HG03280 (cell line): ENCODE results near the gene TACR2.

Experiments used
- ATAC-seq: cut with Tn5 transposase; IDR thresholded peaks from one replicate; pipeline ENCODE4 v1.9.1; 2021; ENCODE audit warnings: mild to moderate bottlenecking, moderate library complexity; ENCODE audit not compliant: unreplicated experiment

TACR2 gene

GRCh38 chr10:69421611-69422308, 5.0 kb upstream of the TACR2 start:
- no peak for ATAC-seq

GRCh38 chr10:69419744-69420126, 3.0 kb upstream of the TACR2 start:
- ATAC-seq: no peak

DNA sequence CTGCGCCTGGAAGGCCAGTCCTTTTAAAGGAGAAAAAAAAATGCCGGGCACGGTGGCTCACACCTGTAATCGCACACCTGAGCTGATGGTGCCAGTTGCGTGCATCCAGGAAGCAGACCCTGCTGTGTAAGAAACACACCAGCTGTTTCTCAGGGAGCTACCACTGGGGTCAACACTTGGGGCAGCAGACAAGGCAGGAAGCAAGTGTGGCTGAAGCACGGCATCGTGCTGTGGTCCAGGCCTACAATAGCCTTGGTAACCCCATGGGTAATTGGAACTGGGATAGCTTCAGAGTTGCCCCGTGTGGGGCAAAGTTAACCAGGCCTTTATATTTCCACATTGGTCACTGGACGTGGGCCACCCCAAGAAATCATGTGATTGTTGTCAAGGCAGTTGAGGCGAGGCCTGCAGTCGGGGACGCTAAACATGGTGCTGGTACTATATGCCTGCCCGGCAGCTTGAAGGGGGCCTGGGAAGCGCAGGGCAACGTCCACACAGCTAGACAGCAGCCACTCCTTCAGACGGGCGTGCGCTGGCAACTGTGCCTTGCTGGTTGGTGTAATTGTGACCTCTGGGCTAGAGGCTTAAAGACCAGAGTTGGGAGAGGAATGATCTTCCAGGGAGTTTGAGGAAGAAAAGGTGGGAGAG, 2.5 kb upstream of the TACR2 start:
- no peak for ATAC-seq

GRCh38 chr10:69418052-69418752, 1.5 kb upstream of the TACR2 start:
- ATAC-seq: no peak

GRCh38 chr10:69417542-69417941, 824 bp upstream of the TACR2 start:
- ATAC-seq: no peak

DNA sequence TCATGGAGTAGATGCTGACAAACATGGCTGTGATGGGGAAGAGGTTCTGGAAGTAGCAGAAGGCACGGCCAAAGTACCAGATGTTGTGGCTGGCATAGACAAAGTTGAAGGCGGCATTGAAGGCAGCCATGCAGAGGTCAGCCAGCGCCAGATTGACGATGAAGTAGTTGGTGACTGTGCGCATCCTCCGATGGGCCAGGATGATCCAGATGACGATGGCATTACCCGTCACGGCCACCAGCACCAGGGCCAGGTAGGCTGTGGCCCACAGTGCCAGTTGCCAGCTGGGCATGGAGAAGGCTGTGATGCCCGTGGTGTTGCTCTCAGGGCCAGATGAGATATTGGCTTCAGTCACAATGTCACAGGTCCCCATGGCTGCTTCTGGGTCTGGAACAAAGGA, 767 bp downstream of the TACR2 start:
- ATAC-seq: no peak

GRCh38 chr10:69415049-69415448, 1.7 kb downstream of the TACR2 start:
- no peak for ATAC-seq

DNA sequence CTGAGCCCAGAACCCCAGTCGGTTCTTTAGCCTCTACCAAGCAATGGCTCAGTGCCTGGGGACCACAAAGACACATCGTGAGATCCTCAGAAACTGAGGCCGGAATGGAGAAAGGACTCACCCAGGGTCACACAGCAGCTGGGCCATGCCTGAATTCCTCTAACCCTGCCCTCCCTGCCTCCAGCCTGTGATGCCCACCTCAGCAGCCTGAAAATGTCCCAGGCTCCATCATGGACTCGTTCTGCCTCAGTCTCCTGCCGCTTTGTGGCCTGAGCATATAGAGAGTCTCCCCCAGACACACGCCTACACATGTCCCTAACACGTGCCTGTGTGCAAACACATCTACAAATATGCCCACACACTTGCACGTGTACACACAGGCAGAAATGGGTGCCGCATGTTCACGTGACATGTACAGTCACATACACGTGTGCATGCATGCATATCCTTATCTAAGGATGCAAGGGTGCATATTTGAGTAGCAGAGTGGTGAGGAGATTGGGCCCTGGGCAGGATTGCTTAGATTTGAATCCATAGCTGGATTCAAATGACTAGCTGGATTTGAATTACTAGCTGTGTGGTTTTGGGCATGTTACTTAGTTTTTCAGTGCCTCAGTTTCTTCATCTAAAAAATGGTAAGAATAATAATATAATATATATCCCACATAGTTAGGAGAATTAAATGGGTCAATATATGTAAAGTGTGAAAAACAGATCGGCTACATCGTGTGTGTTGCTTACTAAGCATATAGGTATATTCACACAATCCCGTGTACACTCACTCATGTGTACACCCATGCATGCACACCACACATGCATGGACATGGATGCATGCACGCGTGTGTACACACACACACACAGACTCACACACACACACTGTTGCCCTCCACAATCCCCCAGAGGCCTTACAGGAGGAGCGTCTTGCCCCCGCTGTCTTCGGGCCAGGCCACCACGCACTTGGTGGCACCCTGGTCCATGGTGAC, 2.4 kb downstream of the TACR2 start:
- ATAC-seq: no peak

DNA sequence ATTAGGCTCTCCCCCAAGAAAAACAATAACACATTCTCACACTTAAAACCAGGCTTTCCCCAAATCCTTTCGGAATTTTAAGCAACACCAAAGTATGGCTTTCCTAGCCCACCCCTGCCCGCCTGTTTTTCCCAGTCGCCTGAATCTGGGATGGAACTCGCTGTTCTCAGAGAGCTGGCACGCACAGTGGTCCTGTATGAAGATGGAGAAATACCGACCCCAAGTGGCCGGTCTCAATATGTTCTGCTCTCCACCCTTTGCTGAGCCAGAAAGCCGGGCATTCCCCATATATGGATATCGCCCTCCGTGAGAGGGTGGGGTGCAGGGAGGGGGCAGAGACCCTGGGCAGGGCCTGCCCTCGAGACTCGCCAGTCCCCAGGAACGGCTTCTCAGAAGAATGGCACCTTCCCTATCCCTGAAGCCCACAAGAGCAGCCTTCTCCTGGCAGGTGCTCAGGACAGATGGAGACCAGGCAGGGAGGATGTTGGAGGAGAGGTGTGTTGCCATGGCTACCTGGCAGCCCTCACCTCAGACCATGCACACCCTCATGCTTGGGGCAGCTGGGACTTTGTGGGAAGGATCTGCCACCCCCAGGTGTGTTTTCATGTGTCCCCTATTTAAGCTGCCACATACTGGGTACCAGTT, 3.4 kb downstream of the TACR2 start:
- ATAC-seq: no peak

- ATAC-seq: no peak
Observed at GRCh38 chr10:69412232-69412790, 4.4 kb downstream of the TACR2 start.

DNA sequence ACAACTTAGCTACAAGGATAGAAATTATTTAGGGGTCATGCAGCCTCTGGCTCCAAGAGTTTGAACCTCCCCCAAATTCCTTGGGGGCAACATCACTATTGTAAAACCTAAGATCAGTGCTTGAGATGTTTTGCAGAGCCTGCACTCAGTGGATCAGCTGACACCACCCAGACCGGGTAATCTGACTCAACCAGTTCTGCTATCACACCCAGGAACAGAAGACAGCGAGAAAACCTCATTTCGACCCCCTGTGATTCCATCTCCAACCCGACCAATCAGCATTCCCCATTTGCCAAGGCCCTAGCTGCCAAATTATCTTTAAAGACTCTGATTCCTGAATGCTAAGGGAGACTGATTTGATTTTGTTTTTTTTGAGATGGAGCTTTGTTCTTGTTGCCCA, 5.2 kb downstream of the TACR2 start:
- no peak for ATAC-seq

GRCh38 chr10:69410487-69410886, 6.2 kb downstream of the TACR2 start:
- no peak for ATAC-seq

DNA sequence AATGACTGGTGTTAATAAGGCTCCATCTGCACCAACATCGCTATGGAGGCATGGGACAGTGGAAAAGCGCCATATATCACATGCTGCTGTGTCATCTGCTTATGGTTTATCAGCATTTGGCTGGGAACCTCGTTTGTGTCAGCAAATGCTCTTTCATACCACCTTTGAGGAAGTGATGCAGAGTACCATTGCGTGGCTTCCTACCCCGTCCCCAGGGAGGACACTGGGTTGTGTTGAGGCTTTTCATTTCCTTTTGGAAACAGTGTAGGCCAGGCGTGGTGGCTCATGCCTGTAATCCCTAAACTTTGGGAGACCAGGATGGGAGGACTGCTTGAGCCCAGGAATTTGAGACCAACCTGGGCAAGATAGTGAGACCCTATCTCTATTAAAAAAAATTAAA, 6.8 kb downstream of the TACR2 start:
- ATAC-seq: no peak

- no peak for ATAC-seq
Observed at GRCh38 chr10:69409176-69409495, 7.6 kb downstream of the TACR2 start.

GRCh38 chr10:69408318-69409175, 8.2 kb downstream of the TACR2 start:
- ATAC-seq: peak; percentile 79

DNA sequence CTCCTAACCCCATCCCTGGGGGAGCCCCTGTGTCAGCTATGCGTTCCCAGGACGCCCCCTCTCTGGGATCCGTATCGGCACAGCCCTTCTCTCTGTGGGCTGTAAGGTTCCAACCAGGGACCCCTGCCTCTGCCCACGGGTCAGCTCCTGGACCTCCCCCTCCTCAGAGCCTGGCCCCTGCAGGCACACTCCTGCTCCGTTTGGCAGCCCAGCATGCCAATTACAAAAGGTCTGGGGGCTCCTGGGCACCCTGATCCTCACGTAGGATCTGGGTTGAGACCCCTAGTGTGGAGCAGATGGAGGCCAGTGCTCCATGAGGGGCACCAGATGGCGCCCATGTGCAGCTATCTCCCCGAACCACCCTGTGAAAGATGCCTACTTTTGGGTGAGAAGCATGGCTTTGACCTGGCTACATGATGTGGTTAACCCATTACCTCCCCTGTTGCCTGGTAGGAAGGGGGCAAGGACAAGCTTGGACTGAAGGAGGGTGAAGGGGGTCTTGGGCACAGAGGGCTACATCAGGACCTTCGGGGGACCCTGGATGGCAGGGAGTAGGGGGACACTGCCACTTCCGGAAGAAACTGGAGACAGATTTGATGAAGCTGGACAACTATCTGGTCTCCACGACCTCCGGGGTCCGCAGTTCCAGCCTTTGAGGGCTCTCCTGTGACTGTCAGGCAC, 9.0 kb downstream of the TACR2 start:
- ATAC-seq: no peak

DNA sequence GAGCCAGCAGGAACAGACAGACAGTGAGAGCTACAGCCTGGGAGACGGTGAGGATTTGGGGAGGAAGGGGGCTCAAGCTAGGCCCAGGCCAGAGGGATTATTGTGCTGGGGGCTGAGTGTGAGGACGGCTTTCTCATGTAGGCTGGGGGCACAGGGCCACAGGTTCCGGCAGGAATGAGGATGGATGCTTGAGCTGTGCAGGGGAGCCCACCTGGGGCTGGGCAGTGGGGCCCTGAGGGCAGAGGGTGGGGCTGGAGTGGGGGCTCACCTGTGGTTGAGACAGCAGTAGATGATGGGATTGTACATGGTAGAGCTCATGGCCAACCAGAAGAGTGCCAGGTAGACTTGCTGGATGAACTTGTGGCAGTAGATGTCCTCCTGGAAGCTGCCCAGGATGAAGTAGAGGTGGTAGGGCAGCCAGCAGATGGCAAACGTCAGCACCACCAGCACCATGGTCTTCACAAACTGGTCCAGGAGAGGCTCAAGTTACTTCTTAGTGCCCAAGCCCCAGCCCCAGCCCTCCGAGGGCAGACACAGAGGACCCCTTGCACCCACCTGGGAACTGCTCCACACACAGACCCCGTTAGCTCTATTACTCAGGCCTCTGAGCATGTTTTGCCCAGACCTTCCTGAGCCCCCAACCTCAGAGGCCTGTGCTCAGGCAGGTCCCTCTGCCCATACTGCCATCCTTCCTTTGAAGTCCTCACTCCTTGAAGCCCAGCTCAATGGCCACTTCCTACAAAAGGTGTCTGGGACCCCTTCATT, 9.7 kb downstream of the TACR2 start:
- no peak for ATAC-seq

GRCh38 chr10:69406302-69406811, 10.4 kb downstream of the TACR2 start:
- no peak for ATAC-seq
